Brain microvascular endothelial cell (primary cell): ENCODE measurements around the gene SLC25A29.

Experiments
- DNase-seq: peaks from one replicate; pipeline ENCODE4 v3.0.0-alpha.2; 2020
- H3K27ac ChIP-seq: fragments of 250-450 bp; sonication (Bioruptor Pico); 2 replicates; pipeline ENCODE4 v1.5.1; 2020; ENCODE audit warnings: mild to moderate bottlenecking, moderate library complexity
- H3K27me3 ChIP-seq: fragments of 250-450 bp; sonication (Bioruptor Pico); replicated peaks from 2 replicates; pipeline ENCODE4 v1.5.1; 2020; ENCODE audit warnings: mild to moderate bottlenecking
- H3K36me3 ChIP-seq: fragments of 250-450 bp; sonication (Bioruptor Pico); replicated peaks from 2 replicates; pipeline ENCODE4 v1.5.1; 2020; ENCODE audit warnings: mild to moderate bottlenecking
- H3K4me3 ChIP-seq: 2 replicates; pipeline ENCODE4 v1.5.1; 2011; ENCODE audit warnings: low read depth, mild to moderate bottlenecking, control low read depth, low read length, moderate library complexity
- CTCF ChIP-seq: IDR thresholded peaks from 2 replicates; pipeline ENCODE4 v1.5.1; 2011; ENCODE audit warnings: low read depth, mild to moderate bottlenecking, moderate library complexity, low read length, control low read depth, inconsistent platforms; ENCODE audit errors: missing control alignments
- in situ Hi-C: cut with HindIII; loops from 2 replicates; pipeline ENCODE4 v1.10.0; 2017; ENCODE audit warnings: low sequenced_read_pairs, low pct_ligation_motif_present

Gene SLC25A29

GRCh38 chr14:100340423-100340813 is 34.2 kb upstream of the SLC25A29 start:
- H3K4me3 ChIP-seq = no peak overlapping the region
- peak overlapping the region; percentile 96 for H3K27ac ChIP-seq
- H3K27me3 ChIP-seq = no peaks in the 10 kb centered on the region
- in situ Hi-C loops = no loop called here
- DNase-seq = no peak
- no peak for TF ChIP-seq CTCF
- H3K36me3 ChIP-seq = peaks cover 55% of the 10 kb centered on the region

GRCh38 chr14:100339766-100340422 is 33.6 kb upstream of the SLC25A29 start:
- in situ Hi-C loops = no loop called here
- Histone ChIP-seq H3K36me3 (peaks cover 59% of the 10 kb centered on the region), H3K4me3 (no peak overlapping the region), H3K27ac (no peak overlapping the region), H3K27me3 (no peaks in the 10 kb centered on the region)
- TF ChIP-seq CTCF = no peak
- no peak for DNase-seq

- DNase-seq = no peak
- H3K4me3 ChIP-seq = no peak overlapping the region
- in situ Hi-C loops = no loop called here
Observed at GRCh38 chr14:100336618-100337530, 30.6 kb upstream of the SLC25A29 start.

GRCh38 chr14:100334904-100335303 is 28.7 kb upstream of the SLC25A29 start:
- Histone ChIP-seq H3K27me3 (no peaks in the 10 kb centered on the region), H3K36me3 (peaks cover 44% of the 10 kb centered on the region), H3K27ac (no peak overlapping the region), H3K4me3 (no peak overlapping the region)
- no peak for TF ChIP-seq CTCF
- DNase-seq = no peak
- in situ Hi-C loops = no loop called here

More at GRCh38 chr14:100336618-100337530, 30.6 kb upstream of the SLC25A29 start:
- no peak overlapping the region for H3K27ac ChIP-seq
- no peak for TF ChIP-seq CTCF
- H3K36me3 ChIP-seq = peaks cover 60% of the 10 kb centered on the region
- no peaks in the 10 kb centered on the region for H3K27me3 ChIP-seq

GRCh38 chr14:100333827-100334226 is 27.6 kb upstream of the SLC25A29 start:
- H3K27me3 ChIP-seq = no peaks in the 10 kb centered on the region
- in situ Hi-C loops = no loop called here
- no peak overlapping the region for H3K27ac ChIP-seq
- DNase-seq = no peak
- H3K36me3 ChIP-seq = peaks cover 38% of the 10 kb centered on the region
- H3K4me3 ChIP-seq = no peak overlapping the region
- no peak for TF ChIP-seq CTCF
